HepG2 (cell line): ENCODE results near the gene TNNI3K. TPM values are rescaled to one million over a fixed set of nuclear protein-coding genes. Genes with fewer than 3 reads are reported as not detected.

Experiments used
- ATAC-seq: fragments of 200-7000 bp; cut with Tn5 transposase; 3 replicates; pipeline ENCODE4 v1.9.1; 2020; ENCODE audit warnings: mild to moderate bottlenecking, moderate library complexity
- BruUV-seq: library from RNA; stranded (reverse); fragments of 400-500 nt; replicated peaks from 2 replicates; lab custom pipeline; 2021; lab: Mats Ljungman, UMichigan
- CTCF ChIA-PET: fragments of 300-600 bp; formaldehyde crosslinking; extraction: SDS; loops from one replicate; lab custom pipeline; 2021; ENCODE audit warnings: low total read pairs, inconsistent platforms, low intra/inter-chr PET ratio; lab: Yijun Ruan, JAX
- POLR2A ChIA-PET: fragments of 350-600 bp; sonication (Branson Sonifier 250); formaldehyde crosslinking; loops from one replicate; lab custom pipeline; 2020; ENCODE audit warnings: antibody characterized with exemption, inconsistent platforms; lab: Yijun Ruan, JAX
- DNase-seq: peaks from one replicate; pipeline ENCODE4 v3.0.0-alpha.2; 2015; ENCODE audit warnings: low spot score
- FAIRE-seq: peaks from 3 replicates; lab custom pipeline; 2011; peaks lifted over from hg19 to GRCh38; lab: Jason Lieb, UNC
- H2AFZ ChIP-seq: one replicate; pipeline ENCODE4 v1.6.1; 2011; ENCODE audit warnings: low read length, inconsistent platforms
- H3K27ac ChIP-seq: fragments of 300-600 bp; 3 replicates; pipeline ENCODE4 v1.8.0; 2011; ENCODE audit warnings: mixed run types, mild to moderate bottlenecking, mixed read lengths, low read length, inconsistent platforms; ENCODE audit not compliant: insufficient read depth; ENCODE audit errors: extremely low read length
- H3K27me3 ChIP-seq, 2 experiments: fragments of 200-600 bp in 1 of 2; 2 replicates in 1 of 2; 3 replicates in 1 of 2; pipeline versions ENCODE4 v1.6.0 to v1.8.0; 2011; ENCODE audit warnings: low read length in 2 of 2, mild to moderate bottlenecking in 2 of 2, moderate library complexity in 2 of 2, inconsistent platforms in 1 of 2; ENCODE audit not compliant: insufficient read depth in 2 of 2, control insufficient read depth in 1 of 2
- H3K36me3 ChIP-seq, 2 experiments: fragments of 200-600 bp in 1 of 2; replicated peaks in 1 of 2; 2 replicates in 1 of 2; 3 replicates in 1 of 2; pipeline versions ENCODE4 v1.5.1 to v1.8.0; 2011; ENCODE audit warnings: low read length in 2 of 2, inconsistent platforms in 1 of 2; ENCODE audit not compliant: insufficient read depth in 2 of 2, control insufficient read depth in 1 of 2
- H3K4me1 ChIP-seq: 2 replicates; pipeline ENCODE4 v1.5.1; 2012; ENCODE audit warnings: low read length, inconsistent platforms; ENCODE audit not compliant: insufficient read depth
- H3K4me2 ChIP-seq: 2 replicates; pipeline ENCODE4 v1.6.0; 2011; ENCODE audit warnings: low read depth, low read length, inconsistent platforms
- H3K4me3 ChIP-seq, 3 experiments: fragments of 200-600 bp in 1 of 3; sonication (generic), shearing (Covaris generic) in 1 of 3; replicated peaks in 1 of 3; 2 replicates each; pipeline ENCODE4 v1.5.1; 2011 to 2016; ENCODE audit warnings: low read length in 3 of 3, inconsistent platforms in 2 of 3, low read depth in 2 of 3, mild to moderate bottlenecking in 2 of 3, control low read depth in 1 of 3, mixed read lengths in 1 of 3; ENCODE audit not compliant: insufficient read depth in 1 of 3
- H3K79me2 ChIP-seq: one replicate; pipeline ENCODE4 v1.6.1; 2011; ENCODE audit warnings: low read length, inconsistent platforms; ENCODE audit not compliant: insufficient read depth
- H3K9ac ChIP-seq: 2 replicates; pipeline ENCODE4 v1.6.0; 2011; ENCODE audit warnings: mild to moderate bottlenecking, low read depth, low read length, inconsistent platforms; ENCODE audit not compliant: insufficient read depth
- H3K9me3 ChIP-seq: 2 replicates; pipeline ENCODE4 v1.5.1; 2012; ENCODE audit warnings: mild to moderate bottlenecking, low read length
- H4K20me1 ChIP-seq: 2 replicates; pipeline ENCODE4 v1.6.0; 2011; ENCODE audit warnings: inconsistent platforms, mild to moderate bottlenecking, low read length, moderate library complexity; ENCODE audit not compliant: insufficient read depth
- ATF6 ChIP-seq: sonication (generic); formaldehyde crosslinking; conservative IDR thresholded peaks from 2 replicates; pipeline ENCODE4 v1.4.0; 2020; ENCODE audit warnings: missing genetic modification reagents
- FOXP4 ChIP-seq: sonication (generic); formaldehyde crosslinking; IDR thresholded peaks from 2 replicates; pipeline ENCODE4 v1.4.0; 2020; ENCODE audit warnings: missing genetic modification reagents
- IRF2 ChIP-seq: IDR thresholded peaks from 2 replicates; pipeline ENCODE4 v1.6.1; 2018; ENCODE audit warnings: missing genetic modification reagents, missing compliant biosample characterization
- NR2F1 ChIP-seq, 2 experiments: fragments of 450-650 bp in 1 of 2; formaldehyde crosslinking in 1 of 2; IDR thresholded peaks; 2 replicates each; pipeline versions ENCODE4 v1.5.0 to v1.6.1; 2016 to 2020; ENCODE audit warnings: mild to moderate bottlenecking in 1 of 2, missing compliant biosample characterization in 1 of 2, missing genetic modification reagents in 1 of 2, moderate library complexity in 1 of 2
- RFXANK ChIP-seq: IDR thresholded peaks from 2 replicates; pipeline ENCODE4 v1.6.1; 2016
- TRIM22 ChIP-seq: fragments of 450-650 bp; IDR thresholded peaks from 2 replicates; pipeline ENCODE4 v1.6.1; 2017
- ZNF326 ChIP-seq: sonication (generic); formaldehyde crosslinking; IDR thresholded peaks from 2 replicates; pipeline ENCODE4 v1.4.0; 2020; ENCODE audit warnings: missing genetic modification reagents, borderline replicate concordance
- ZNF512 ChIP-seq: sonication (generic); formaldehyde crosslinking; IDR thresholded peaks from 2 replicates; pipeline ENCODE4 v1.4.0; 2020; ENCODE audit warnings: mild to moderate bottlenecking, missing genetic modification reagents
- ZNF775 ChIP-seq: sonication (generic); formaldehyde crosslinking; IDR thresholded peaks from 2 replicates; pipeline ENCODE4 v1.4.0; 2020; ENCODE audit warnings: missing genetic modification reagents, mild to moderate bottlenecking, moderate library complexity, borderline replicate concordance
- WGBS: methylation state at CpG from one replicate; pipeline ENCODE4 v1.1.6; 2017; ENCODE audit warnings: low lambda C conversion rate; 5-methylcytosine and 5-hydroxymethylcytosine counted together
- in situ Hi-C: cut with HindIII; loops from 2 replicates; pipeline ENCODE4 v1.10.0; 2017; ENCODE audit warnings: low pct_unique_long_range_greater_than_20kb; ENCODE audit not compliant: extremely low pct_ligation_motif_present
- intact Hi-C: fragments of 100-400 bp; cut with micrococcal nuclease; formaldehyde crosslinking; loops from one replicate; pipeline ENCODE4 v1.10.0; 2022; ENCODE audit not compliant: unreplicated experiment
- polyA plus RNA-seq, 8 experiments: library from polyadenylated mRNA; depleted of rRNA in 3 of 8; stranded (reverse) in 7 of 8; unstranded in 1 of 8; fragments of >200 nt; fragmentation: Illumina TruSeq in 4 of 8; extraction: Trizol in 4 of 8; gene quantifications; 2 replicates each; pipeline versions ENCODE4 v1.2.1 to v1.2.3, GENCODE V29; 2011 to 2016; ENCODE audit warnings: low read depth in 4 of 8, missing spikeins in 1 of 8, mixed read lengths in 1 of 8; ENCODE audit not compliant: insufficient read depth in 1 of 8
- total RNA-seq, 5 experiments: library from RNA; depleted of rRNA; stranded (reverse); fragments of >200 nt; fragmentation: Illumina TruSeq; extraction: Trizol; gene quantifications; 2 replicates each; pipeline ENCODE4 v1.2.3, GENCODE V29; 2016; ENCODE audit warnings: low read depth in 1 of 5

Gene TNNI3K
- total and polyA plus RNA-seq, 2 of the 13 experiments (the other 11 are each of a cell fraction or from before 2014, with no cell fraction given): 1.1 TPM; not detected in 1

GRCh38 chr1:74436078-74436477 lies 200.9 kb downstream of the TNNI3K start:
- intact Hi-C loops (no loop called here), in situ Hi-C loops (no loop called here)
- BruUV-seq: no TSS peak
- FAIRE-seq (no peak), DNase-seq (no peak), ATAC-seq (no peak)
- WGBS: 5% methylated on average over 1 of the region's 1 CpG
- Histone ChIP-seq H3K27me3 (no peaks in the 10 kb centered on the region), H3K79me2 (no peaks in the 10 kb centered on the region), H3K4me3 (no peak overlapping the region), H4K20me1 (no peaks in the 10 kb centered on the region), H3K36me3 (no peaks in the 10 kb centered on the region), H3K27ac (no peak overlapping the region), H2AFZ (no peak overlapping the region), H3K4me2 (no peak overlapping the region), H3K9me3 (no peaks in the 10 kb centered on the region), H3K9ac (no peak overlapping the region), H3K4me1 (no peaks in the 10 kb centered on the region)
- CTCF ChIA-PET: no interaction called here
- POLR2A ChIA-PET: no interaction called here
- TF ChIP-seq ZNF512 (CRISPR knock-in tag) (no peak), TRIM22 (no peak), RFXANK (no peak), ZNF775 (CRISPR knock-in tag) (no peak), NR2F1 (CRISPR knock-in tag; IDR thresholded peaks at IDR 0.05) (no peak), FOXP4 (no peak), ATF6 (CRISPR knock-in tag) (no peak), IRF2 (CRISPR knock-in tag) (no peak), ZNF326 (CRISPR knock-in tag) (no peak)
